GM12878 (cell line): ENCODE measurements around the gene FBXL19. TPM values are rescaled to one million over a fixed set of nuclear protein-coding genes. Genes with fewer than 3 reads are reported as not detected.
A peak's percentile ranks its signal among the peaks of the same experiment; 100 is the strongest.

Experiments
- ATAC-seq: fragments of 200-7000 bp; cut with Tn5 transposase; 3 replicates; pipeline ENCODE4 v1.9.1; 2020; ENCODE audit warnings: mild to moderate bottlenecking, moderate library complexity
- BruUV-seq: library from RNA; stranded (reverse); fragments of 400-500 nt; replicated peaks from 2 replicates; lab custom pipeline; 2021; lab: Mats Ljungman, UMichigan
- CTCF ChIA-PET: fragments of 300-600 bp; sonication (Branson Sonifier 250); formaldehyde crosslinking; extraction: SDS; loops from one replicate; lab custom pipeline; 2021; ENCODE audit warnings: inconsistent platforms; lab: Yijun Ruan, JAX
- POLR2A ChIA-PET: fragments of 350-600 bp; formaldehyde crosslinking; extraction: SDS; loops from one replicate; lab custom pipeline; 2021; ENCODE audit warnings: inconsistent platforms; lab: Charles Lee
- RAD21 ChIA-PET: fragments of 300-600 bp; sonication (Branson Sonifier 250); formaldehyde crosslinking; loops from one replicate; lab custom pipeline; 2023; ENCODE audit warnings: antibody characterized with exemption; ENCODE audit not compliant: unreplicated experiment; lab: Charles Lee
- SMC1A ChIA-PET: fragments of 300-600 bp; sonication (Branson Sonifier 250); formaldehyde crosslinking; loops from one replicate; lab custom pipeline; 2023; ENCODE audit not compliant: unreplicated experiment, uncharacterized antibody; lab: Charles Lee
- DNase-seq: peaks from one replicate; pipeline ENCODE4 v3.0.0-alpha.2; 2011; ENCODE audit warnings: low read depth, low spot score
- FAIRE-seq: peaks from 3 replicates; lab custom pipeline; 2011; peaks lifted over from hg19 to GRCh38; lab: Jason Lieb, UNC
- H2AFZ ChIP-seq: 2 replicates; pipeline ENCODE4 v1.6.0; 2011; ENCODE audit warnings: low read depth, low read length, control low read depth; ENCODE audit not compliant: control insufficient read depth
- H3K27ac ChIP-seq: 2 replicates; pipeline ENCODE4 v1.5.1; 2011; ENCODE audit warnings: control low read depth; ENCODE audit not compliant: control insufficient read depth, insufficient read depth
- H3K27me3 ChIP-seq, 2 experiments: replicated peaks in 1 of 2; 2 replicates each; pipeline versions ENCODE4 v1.6.0 to v1.6.1; 2011; ENCODE audit warnings: low read length in 1 of 2; ENCODE audit not compliant: control insufficient read depth in 2 of 2, insufficient read depth in 2 of 2
- H3K36me3 ChIP-seq, 2 experiments: 2 replicates each; pipeline ENCODE4 v1.5.1; 2011; ENCODE audit warnings: low read length in 1 of 2; ENCODE audit not compliant: control insufficient read depth in 2 of 2, insufficient read depth in 2 of 2
- H3K4me1 ChIP-seq: 2 replicates; pipeline ENCODE4 v1.6.1; 2011; ENCODE audit warnings: mild to moderate bottlenecking, low read length, moderate library complexity, mixed read lengths; ENCODE audit not compliant: control insufficient read depth, insufficient read depth
- H3K4me2 ChIP-seq: 2 replicates; pipeline ENCODE4 v1.6.0; 2011; ENCODE audit warnings: control low read depth; ENCODE audit not compliant: control insufficient read depth, insufficient read depth
- H3K4me3 ChIP-seq: fragments of 200-600 bp; sonication (generic); 2 replicates; pipeline ENCODE4 v1.5.1; 2016
- H3K79me2 ChIP-seq: 2 replicates; pipeline ENCODE4 v1.6.0; 2011; ENCODE audit warnings: low read length; ENCODE audit not compliant: control insufficient read depth, insufficient read depth
- H3K9ac ChIP-seq: 2 replicates; pipeline ENCODE4 v1.8.0; 2011; ENCODE audit warnings: low read length, control low read depth, mixed read lengths; ENCODE audit not compliant: control insufficient read depth, insufficient read depth
- H3K9me3 ChIP-seq: replicated peaks from 3 replicates; pipeline ENCODE4 v1.5.1; 2011; ENCODE audit warnings: mild to moderate bottlenecking, low read length; ENCODE audit not compliant: control insufficient read depth, insufficient read depth
- H4K20me1 ChIP-seq: 2 replicates; pipeline ENCODE4 v1.6.0; 2011; ENCODE audit not compliant: control insufficient read depth, insufficient read depth
- CBFB ChIP-seq: IDR thresholded peaks from 2 replicates; pipeline ENCODE4 v1.6.1; 2016; ENCODE audit warnings: antibody characterized with exemption, low read depth
- CBX3 ChIP-seq: fragments of 200-600 bp; sonication (generic); IDR thresholded peaks from 2 replicates; pipeline ENCODE4 v1.6.1; 2016; ENCODE audit warnings: low read depth, borderline replicate concordance
- E2F8 ChIP-seq: fragments of 450-650 bp; IDR thresholded peaks from 2 replicates; pipeline ENCODE4 v1.6.1; 2018; ENCODE audit warnings: mild to moderate bottlenecking, low read depth, moderate library complexity; ENCODE audit not compliant: partially characterized antibody
- HCFC1 ChIP-seq: fragments of 150-350 bp; IDR thresholded peaks from 2 replicates; pipeline ENCODE4 v1.6.1; 2014; ENCODE audit warnings: low read length
- HSF1 ChIP-seq: fragments of 150-350 bp; IDR thresholded peaks from 2 replicates; pipeline ENCODE4 v1.6.1; 2014; ENCODE audit warnings: mild to moderate bottlenecking, low read depth, low read length
- IRF3 ChIP-seq: fragments of 450-650 bp; IDR thresholded peaks from 2 replicates; pipeline ENCODE4 v1.6.1; 2014; ENCODE audit warnings: mild to moderate bottlenecking
- IRF4 ChIP-seq: IDR thresholded peaks from 2 replicates; pipeline ENCODE4 v1.6.1; 2011; ENCODE audit warnings: low read depth, low read length
- MEF2B ChIP-seq: fragments of 450-650 bp; IDR thresholded peaks from 2 replicates; pipeline ENCODE4 v1.6.1; 2018; ENCODE audit warnings: mild to moderate bottlenecking, moderate library complexity; ENCODE audit not compliant: partially characterized antibody, poor library complexity, severe bottlenecking
- NR2C2 ChIP-seq: IDR thresholded peaks from 2 replicates; pipeline ENCODE4 v1.6.1; 2011; ENCODE audit warnings: borderline replicate concordance, low read depth; ENCODE audit not compliant: control insufficient read depth, insufficient read length
- PML ChIP-seq: IDR thresholded peaks from 2 replicates; pipeline ENCODE4 v1.6.1; 2012; ENCODE audit warnings: low read length, inconsistent platforms
- POU2F2 ChIP-seq: IDR thresholded peaks from 3 replicates; pipeline ENCODE4 v1.6.1; 2011; ENCODE audit warnings: low read depth, mild to moderate bottlenecking, low read length, borderline replicate concordance
- RUNX3 ChIP-seq: IDR thresholded peaks from 2 replicates; pipeline ENCODE4 v1.6.1; 2012; ENCODE audit warnings: low read length, inconsistent platforms
- TAF1 ChIP-seq: IDR thresholded peaks from 2 replicates; pipeline ENCODE4 v1.6.1; 2011; ENCODE audit warnings: mild to moderate bottlenecking, low read depth, low read length, borderline replicate concordance
- USF2 ChIP-seq: IDR thresholded peaks from 2 replicates; pipeline ENCODE4 v1.6.1; 2011; ENCODE audit warnings: low read depth, low read length, improper control_type of control experiment, borderline replicate concordance
- WRNIP1 ChIP-seq: IDR thresholded peaks from 2 replicates; pipeline ENCODE4 v1.6.1; 2011; ENCODE audit warnings: low read depth, low read length, improper control_type of control experiment, borderline replicate concordance
- YBX1 ChIP-seq: fragments of 450-650 bp; IDR thresholded peaks from 2 replicates; pipeline ENCODE4 v1.6.1; 2016; ENCODE audit warnings: antibody characterized with exemption
- YY1 ChIP-seq: IDR thresholded peaks from 2 replicates; pipeline ENCODE4 v1.6.1; 2011; ENCODE audit warnings: low read depth, mild to moderate bottlenecking, low read length
- ZNF622 ChIP-seq: fragments of 450-650 bp; IDR thresholded peaks from 2 replicates; pipeline ENCODE4 v1.6.1; 2017; ENCODE audit warnings: mild to moderate bottlenecking, inconsistent platforms
- WGBS: methylation state at CpG from one replicate; pipeline ENCODE4 v1.1.6; 2016; ENCODE audit warnings: low lambda C conversion rate; ENCODE audit not compliant: insufficient replicate concordance, insufficient coverage; ENCODE audit errors: missing lambda C conversion rate; 5-methylcytosine and 5-hydroxymethylcytosine counted together
- in situ Hi-C: fragments of 300-500 bp; cut with MboI; formaldehyde crosslinking; loops from 9 replicates; pipeline ENCODE4 v1.14.3; 2018; ENCODE audit warnings: mixed read lengths
- intact Hi-C: fragments of 100-400 bp; cut with micrococcal nuclease; formaldehyde crosslinking; loops from one replicate; pipeline ENCODE4 v1.14.2; 2022; ENCODE audit not compliant: unreplicated experiment
- polyA plus RNA-seq, 11 experiments: library from polyadenylated mRNA; depleted of rRNA in 4 of 11; unstranded in 6 of 11; stranded (reverse) in 5 of 11; fragments of >200 nt; fragmentation: Nextera tagmentation in 4 of 11; fragmentation: Illumina TruSeq in 1 of 11; extraction: Ambion mirVana in 4 of 11; extraction: Trizol in 1 of 11; gene quantifications; 1 replicate in 1 of 11; 2 replicates in 10 of 11; pipeline versions ENCODE4 v1.2.1 to v1.2.3, GENCODE V29; 2011 to 2016; ENCODE audit warnings: inconsistent platforms in 2 of 11, missing spikeins in 2 of 11, low read depth in 1 of 11
- total RNA-seq, 4 experiments: library from RNA; depleted of rRNA in 3 of 4; stranded (reverse); fragments of >200 nt in 3 of 4; fragmentation: Illumina TruSeq in 1 of 4; extraction: Trizol in 1 of 4; gene quantifications; 2 replicates each; pipeline versions ENCODE4 v1.2.1 to v1.2.3, GENCODE V29; 2013 to 2021

FBXL19 gene
- total and polyA plus RNA-seq, 10 of the 15 experiments (the other 5 are each of a cell fraction or from before 2014, with no cell fraction given), result 0.02 to 32.1 (median 6.8) TPM; not detected in 1

GRCh38 chr16:30996324-30996984 is 73.1 kb downstream of the FBXL19 start:
- SMC1A ChIA-PET, result interaction anchor here (1.0 kb wide), 1 partner anchor 11 kb away, joined by 3 read pairs; the partner anchor contains the start of gene HSD3B7
- 2% methylated on average over 23 of the region's 23 CpGs for WGBS
- intact Hi-C loops, result loop anchor here (5.0 to 10.0 kb wide), 3 partner anchors 78 to 186 kb away; partner anchors contain the start of genes FUS, ZNF646 and ZNF668
- FAIRE-seq (peak; percentile 57), DNase-seq (no peak), ATAC-seq (peak; percentile 10)
- H3K27me3 ChIP-seq, result no peaks in the 10 kb centered on the region
- BruUV-seq, result TSS peak; percentile 96
- peak overlapping the region; percentile 85 for H3K4me2 ChIP-seq
- H3K4me1 ChIP-seq, result peaks cover 17% of the 10 kb centered on the region
- H4K20me1 ChIP-seq, result no peaks in the 10 kb centered on the region
- peak overlapping the region; percentile 97 for H3K4me3 ChIP-seq
- CTCF ChIA-PET, result interaction anchor here (0.9 to 4.3 kb wide), 3 partner anchors 11 to 42 kb away, joined by 3 to 16 read pairs (median 3); partner anchors contain the start of gene HSD3B7
- H3K9me3 ChIP-seq, result no peaks in the 10 kb centered on the region
- peak overlapping the region; percentile 78 for H3K9ac ChIP-seq
- peak overlapping the region; percentile 89 for H2AFZ ChIP-seq
- POLR2A ChIA-PET, result interaction anchor here (0.5 to 3.0 kb wide), 7 partner anchors 11 to 462 kb away, joined by 4 to 21 read pairs (median 6); partner anchors contain the start of genes HSD3B7, KAT8, ZNF646 and ZNF668
- no peaks in the 10 kb centered on the region; the same call in 1 of the 2 replicates for H3K79me2 ChIP-seq
- RAD21 ChIA-PET, result interaction anchor here (1.0 to 1.7 kb wide), 5 partner anchors 8 to 96 kb away, joined by 3 to 11 read pairs (median 4); partner anchors contain the start of genes ZNF646 and ZNF668
- H3K27ac ChIP-seq, result peak overlapping the region; percentile 82
- in situ Hi-C loops, result loop anchor here (25.0 kb wide), 1 partner anchor 441 kb away; the partner anchor contains the start of genes COX6A2 and ZNF843
- no peaks in the 10 kb centered on the region for H3K36me3 ChIP-seq
- TF ChIP-seq MEF2B (no peak), CBFB (no peak), YBX1 (no peak), E2F8 (no peak), RUNX3 (no peak), WRNIP1 (no peak), IRF3 (no peak), HCFC1 (no peak), USF2 (no peak), POU2F2 (no peak), IRF4 (no peak), YY1 (peak; percentile 39; the same call in 1 of the 2 replicates), PML (no peak), TAF1 (no peak), HSF1 (no peak), ZNF622 (no peak), NR2C2 (no peak), CBX3 (no peak)
